GM18517 (cell line): ENCODE results near the gene ECHDC3.

Source experiments
- ATAC-seq: cut with Tn5 transposase; IDR thresholded peaks from one replicate; pipeline ENCODE4 v1.9.1; 2021; ENCODE audit warnings: mild to moderate bottlenecking, moderate library complexity; ENCODE audit not compliant: unreplicated experiment

ECHDC3 gene

DNA sequence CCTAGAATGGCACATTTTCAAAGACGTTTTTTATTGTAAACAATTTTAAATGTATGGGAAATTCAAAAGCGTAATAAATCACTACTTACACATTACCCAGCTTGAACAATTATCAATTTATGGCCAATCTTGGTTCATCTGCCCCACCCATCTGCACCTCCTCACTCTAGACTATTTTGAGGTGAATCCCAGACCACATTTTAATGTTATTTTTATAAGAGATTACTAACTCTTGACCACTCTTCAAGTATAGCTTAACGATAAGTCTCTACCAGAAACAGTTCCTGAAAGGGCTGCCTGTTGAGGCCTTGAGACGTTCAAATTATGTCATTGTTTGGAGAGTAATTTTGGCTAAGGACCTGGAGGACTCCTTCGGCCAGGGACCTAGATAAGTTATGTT is 33.2 kb downstream of the ECHDC3 start:
- ATAC-seq = no peak

DNA sequence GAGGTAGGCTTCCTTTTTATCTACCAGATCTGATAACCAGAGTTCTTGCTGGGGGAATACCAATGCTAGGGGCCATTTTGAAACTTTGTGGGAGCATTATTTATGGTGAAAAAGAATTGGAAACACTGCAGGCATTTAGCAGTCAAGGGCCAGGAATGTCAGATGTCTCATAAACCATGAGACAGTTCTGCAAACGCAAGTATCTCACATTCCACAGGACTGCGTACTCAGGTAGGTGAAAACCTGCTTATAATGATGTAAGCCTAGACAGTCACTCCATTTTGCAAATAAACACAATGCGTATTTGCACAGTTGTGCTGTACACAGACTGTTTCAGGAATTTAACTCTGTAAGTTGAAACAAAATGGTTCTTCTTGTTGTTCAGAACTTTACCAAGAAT is 33.9 kb downstream of the ECHDC3 start:
- ATAC-seq = no peak

DNA sequence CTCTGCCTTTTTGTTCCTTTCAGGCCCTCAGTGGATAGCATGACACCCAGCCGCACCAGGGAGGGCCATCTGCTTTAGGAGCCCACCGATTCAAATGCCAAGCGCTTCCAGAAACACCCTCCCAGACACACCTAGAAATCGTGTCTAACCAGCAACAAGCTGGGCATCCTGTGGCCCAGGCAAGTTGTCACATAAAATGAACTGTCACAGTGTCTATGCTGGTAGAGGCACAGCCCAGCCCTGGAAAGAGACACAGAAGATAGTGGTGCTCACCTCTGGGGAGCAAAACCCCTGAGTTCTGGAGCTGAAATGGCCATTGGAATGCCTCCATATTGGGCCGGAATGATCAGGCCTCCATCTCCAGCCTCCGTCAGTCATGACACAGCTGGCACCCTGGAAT is 38.9 kb downstream of the ECHDC3 start:
- ATAC-seq = no peak

DNA sequence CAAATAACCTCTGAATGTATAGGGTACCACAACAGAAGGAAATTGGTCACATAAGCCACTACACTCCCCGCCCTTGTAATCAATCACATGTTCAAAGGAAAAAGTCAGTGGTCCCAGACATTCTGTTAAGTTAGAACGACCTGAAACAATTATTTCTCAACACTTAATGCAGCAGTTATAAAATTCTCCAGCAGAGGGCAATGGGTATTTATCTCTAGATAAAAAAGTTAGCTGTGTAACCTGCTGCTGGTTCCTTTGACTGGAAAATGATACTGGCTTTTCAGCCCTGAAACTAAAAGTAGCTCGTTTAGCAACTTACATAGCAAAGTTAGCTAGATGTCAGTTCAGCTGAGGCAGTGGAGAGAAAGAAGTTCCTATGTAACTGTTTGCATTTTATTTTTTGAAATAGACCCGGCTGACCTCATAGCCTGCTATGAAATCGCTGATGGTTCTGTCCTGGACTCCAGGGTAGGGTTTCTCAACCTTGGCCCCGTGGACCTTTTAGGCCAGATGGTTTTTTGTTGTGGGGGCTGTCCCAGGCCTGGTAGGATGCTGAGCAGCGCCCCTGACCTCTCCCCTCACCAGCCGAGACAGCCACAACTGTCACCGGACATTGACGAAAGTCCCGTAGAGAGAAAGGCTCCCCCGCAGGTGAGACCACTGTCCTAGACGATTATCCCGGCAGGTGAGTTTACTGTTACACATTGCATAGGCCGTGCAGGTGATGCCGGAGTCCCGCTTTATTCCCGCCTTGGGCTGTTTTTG is 40.8 kb downstream of the ECHDC3 start:
- peak; percentile 75 for ATAC-seq

DNA sequence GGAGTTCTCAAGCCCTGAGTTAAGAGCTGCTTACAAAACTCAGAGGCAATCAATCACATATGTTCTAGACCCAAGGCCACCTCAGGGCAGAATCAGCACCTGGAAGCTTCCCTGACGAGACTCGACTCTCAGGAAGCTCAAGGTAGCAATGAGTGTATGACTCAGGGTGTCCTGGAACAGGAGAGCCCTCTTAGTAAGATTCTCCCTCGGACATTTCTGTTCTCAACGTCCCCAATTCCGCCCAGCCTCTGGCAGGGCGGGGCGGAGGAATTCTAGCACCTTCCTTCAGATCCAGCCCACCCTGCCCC is 41.3 kb downstream of the ECHDC3 start:
- no peak for ATAC-seq

DNA sequence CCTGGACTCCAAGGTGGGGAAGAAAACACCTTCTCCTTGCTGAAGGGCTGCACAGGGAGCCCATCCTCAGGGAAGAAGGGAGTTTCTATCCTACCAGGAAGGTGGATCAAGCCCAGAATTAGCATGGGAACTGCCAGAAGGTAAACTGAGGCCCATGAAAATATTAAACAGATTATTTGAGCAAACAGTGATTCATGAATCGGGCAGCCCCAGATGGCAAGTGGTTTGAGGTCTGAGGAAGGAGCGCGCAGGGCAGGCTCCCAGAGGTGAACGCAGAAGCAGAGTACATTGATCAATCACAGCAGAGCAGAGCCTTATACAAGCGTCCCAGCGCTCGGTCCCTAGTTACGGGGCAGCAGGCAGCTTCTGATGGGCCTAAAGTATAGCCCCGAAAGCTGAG is 45.2 kb downstream of the ECHDC3 start:
- no peak for ATAC-seq

DNA sequence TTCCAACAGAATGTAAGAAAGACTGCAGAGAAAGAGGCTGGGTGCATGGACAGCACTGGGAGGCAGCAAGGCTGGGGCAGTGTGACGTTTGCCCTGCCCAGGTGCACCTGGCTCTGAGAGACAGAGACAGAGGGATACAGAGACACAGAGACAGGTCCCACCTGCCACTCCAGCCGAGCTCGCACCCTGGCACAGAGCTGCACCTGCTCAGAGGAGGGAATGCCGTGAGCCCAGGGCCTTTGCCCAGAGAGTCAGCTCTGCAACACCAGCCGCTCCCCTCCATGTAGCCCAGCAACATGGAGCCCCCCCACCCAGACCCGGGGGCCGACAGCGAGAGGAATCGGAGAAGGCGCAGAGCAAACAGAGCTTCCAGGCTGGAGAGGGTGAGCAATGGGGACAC is 45.7 kb downstream of the ECHDC3 start:
- ATAC-seq = no peak

DNA sequence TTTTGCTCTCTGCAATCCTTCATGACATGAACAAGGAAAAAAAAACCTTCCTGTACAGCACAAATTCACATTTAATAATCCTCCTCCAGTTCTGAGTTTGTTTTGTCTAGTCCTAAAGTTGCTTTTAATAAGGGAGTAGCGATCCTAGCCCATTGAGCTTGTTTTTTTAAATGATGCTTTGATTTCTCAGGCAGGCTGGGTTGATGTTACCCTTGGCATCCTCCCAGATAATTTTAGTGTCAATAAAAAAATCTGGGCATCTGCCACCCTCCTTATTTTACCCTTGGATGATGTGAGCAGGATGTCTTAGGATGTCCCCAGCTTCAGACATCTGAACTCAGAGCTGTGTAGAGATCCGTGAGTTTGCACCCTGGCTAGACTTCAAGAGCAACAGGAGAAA is 47.1 kb downstream of the ECHDC3 start:
- no peak for ATAC-seq

DNA sequence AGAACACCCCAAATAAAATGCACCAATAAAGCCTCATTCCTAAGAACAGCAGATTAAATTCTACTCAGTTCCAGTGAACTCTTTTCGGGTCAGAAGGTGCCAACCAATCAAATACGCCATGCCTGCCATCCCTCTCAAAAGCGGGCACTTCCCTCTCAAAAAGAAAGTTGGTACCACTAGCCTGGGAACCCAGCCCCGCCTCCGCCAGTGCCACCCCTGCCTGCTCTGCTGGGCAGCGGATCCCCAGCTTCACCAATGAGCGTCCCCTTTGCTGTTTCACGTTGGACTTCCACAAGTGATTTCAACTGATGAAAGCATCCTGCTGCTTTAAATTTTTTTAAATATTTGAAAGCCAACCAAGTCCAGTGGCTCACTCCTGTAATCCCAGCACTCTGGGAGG is 47.8 kb downstream of the ECHDC3 start:
- ATAC-seq = no peak

DNA sequence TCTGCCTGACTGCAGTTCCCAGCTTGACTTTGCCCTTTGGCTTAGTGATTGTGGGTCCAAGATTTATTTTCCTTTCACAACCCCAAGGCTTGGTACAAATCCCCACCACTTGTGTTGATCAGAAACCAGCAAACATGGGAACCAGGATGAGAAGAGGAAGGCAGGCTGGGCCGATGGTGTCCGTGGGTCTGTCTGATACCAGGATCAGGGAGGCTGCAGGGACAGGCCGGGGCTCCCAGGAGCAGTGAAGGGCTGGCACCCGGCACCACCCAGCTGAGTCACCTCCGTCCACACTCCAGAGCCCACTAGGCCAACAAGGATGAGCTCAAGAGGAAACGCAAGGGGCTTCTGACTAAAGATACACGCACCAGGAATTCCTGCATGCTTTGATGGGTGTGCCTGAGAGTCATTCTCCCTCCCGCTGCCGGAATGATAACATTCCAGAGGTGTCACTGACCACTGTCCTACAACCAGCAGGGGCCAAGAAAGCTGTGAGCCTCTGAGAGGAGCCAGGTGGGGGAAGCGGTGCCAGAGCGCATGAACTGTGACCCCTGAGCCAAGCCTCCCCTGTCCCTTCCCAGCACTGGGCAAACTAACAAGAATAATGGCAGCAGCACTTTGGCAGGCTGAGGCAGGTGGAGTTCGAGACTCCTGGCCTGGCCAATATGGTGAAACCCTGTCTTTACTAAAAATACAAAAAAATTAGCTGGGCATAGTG is 51.7 kb downstream of the ECHDC3 start:
- ATAC-seq = no peak

DNA sequence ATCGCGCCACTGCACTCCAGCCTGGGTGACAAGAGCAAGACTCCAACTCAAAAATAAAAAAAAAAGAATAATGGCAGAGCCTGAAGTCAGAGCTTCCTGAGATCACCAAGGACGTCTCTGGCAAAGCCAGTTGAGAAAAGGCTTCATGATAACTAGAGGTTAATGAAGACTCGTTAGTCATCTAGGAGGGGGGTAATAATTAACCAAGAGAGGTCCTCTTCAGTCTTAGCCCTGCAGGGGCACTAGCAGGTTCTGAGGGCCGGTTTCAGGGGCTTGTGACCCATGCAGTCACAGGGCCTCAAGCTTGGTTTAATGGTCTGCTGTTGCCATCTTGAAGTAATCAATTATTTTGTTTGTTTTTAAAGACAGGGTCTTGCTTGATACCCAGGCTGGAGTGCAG is 52.4 kb downstream of the ECHDC3 start:
- ATAC-seq = no peak

DNA sequence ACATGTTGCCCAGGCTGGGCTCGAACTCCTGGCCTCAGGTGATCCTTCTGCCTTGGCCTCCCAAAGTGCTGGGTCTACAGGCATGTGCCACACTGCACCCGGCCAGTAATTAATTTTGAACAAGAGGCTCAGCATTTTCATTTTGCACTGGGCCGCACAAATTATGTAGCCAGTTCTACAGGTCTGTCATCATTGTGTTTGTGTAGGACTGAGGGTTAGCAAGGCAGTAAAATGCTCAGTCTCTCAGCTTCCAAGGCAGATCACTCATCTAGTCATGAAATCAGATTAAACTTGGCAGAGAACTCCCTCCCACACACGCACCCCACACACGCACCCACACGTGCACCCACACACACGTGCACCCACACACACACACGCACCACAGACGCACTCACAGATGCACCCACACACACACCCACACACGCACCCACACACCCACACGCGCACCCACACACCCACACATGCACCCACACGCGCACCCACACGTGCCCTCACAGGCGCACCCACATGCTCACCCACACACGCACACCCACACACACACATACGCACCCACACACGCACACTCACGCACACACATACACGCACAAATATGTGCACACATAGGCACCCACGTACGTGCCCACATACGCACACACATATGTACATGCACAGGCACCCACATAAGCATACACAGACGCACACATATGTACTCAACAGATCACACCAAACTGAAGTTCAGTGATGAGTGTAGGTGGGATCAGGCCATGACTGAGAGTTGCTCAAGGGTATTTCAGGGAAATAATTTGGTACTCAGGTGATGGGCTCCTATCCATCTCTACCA is 53.1 kb downstream of the ECHDC3 start:
- ATAC-seq = no peak

DNA sequence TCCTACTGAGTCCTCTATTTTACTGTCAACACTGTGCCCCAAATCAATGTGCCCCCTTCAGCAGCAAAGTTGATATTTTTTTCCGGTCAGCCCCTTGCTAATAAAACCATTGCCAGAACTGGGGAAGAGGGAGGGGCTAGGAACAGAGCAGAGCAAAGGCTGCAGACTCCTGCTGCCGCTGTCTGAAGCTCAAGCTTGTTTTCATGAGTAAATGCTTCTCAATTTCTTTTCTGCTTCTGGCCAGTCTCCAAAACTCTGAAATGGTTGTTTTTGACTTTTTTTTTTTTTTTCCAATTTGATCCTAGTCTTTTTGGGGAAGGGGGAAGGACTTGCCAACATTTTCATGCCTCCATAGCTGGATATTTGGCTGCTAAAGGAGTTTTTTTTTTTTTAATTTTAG is 54.3 kb downstream of the ECHDC3 start:
- ATAC-seq = no peak

DNA sequence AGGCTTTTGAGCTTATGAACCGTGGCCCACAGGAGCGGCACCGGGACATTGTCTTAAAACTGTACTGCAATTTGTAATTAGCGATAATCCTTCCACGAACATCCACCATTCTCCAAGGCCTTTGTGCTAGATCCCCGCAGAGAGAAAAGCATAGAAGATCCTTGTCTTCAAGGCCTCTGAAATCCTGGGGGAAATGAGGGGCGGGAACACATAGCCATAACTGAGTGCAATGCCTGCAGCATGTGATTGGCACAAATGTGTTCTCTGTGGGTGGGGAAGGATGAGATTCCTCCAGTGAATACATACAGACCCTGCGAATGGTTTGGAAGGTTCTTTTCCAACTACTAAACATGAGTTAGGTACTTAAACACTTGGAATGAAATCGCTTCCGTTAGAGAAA is 55.1 kb downstream of the ECHDC3 start:
- ATAC-seq = no peak

DNA sequence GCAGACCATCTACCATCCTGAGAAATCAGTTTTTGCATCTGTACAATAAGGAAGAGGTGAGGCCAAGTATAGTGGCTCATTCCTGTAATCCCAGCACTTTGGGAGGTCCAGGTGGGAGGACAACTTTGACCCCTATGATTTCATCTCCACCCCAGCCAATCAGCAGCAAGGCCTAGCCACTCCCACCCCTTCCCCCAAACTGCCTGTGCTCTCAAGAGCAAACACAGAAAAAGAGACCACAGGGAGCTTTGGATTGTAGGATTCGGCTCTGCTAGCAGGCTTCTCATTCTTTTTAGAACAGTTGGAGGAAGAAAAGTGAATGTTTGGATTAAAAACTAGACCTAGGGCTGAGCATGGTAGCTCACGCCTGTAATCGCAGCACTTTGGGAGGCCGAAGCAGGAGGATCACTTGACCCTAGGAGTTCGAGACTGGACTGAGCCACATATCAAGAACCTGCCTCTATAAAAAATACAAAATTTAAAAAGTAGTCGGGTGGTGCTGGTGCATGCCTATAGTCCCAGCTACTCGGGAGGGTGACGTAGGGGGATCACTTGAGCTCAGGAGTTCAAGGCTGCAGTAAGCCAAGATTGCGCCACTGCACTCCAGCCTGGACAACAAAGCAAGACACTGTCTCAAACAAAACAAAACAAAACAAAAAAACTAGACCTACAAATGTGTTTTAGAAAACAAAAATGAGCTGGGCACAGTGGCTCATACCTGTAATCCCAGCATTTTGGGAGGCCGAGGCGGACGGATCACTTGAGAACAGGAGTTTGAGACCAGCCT is 55.9 kb downstream of the ECHDC3 start:
- ATAC-seq = no peak

DNA sequence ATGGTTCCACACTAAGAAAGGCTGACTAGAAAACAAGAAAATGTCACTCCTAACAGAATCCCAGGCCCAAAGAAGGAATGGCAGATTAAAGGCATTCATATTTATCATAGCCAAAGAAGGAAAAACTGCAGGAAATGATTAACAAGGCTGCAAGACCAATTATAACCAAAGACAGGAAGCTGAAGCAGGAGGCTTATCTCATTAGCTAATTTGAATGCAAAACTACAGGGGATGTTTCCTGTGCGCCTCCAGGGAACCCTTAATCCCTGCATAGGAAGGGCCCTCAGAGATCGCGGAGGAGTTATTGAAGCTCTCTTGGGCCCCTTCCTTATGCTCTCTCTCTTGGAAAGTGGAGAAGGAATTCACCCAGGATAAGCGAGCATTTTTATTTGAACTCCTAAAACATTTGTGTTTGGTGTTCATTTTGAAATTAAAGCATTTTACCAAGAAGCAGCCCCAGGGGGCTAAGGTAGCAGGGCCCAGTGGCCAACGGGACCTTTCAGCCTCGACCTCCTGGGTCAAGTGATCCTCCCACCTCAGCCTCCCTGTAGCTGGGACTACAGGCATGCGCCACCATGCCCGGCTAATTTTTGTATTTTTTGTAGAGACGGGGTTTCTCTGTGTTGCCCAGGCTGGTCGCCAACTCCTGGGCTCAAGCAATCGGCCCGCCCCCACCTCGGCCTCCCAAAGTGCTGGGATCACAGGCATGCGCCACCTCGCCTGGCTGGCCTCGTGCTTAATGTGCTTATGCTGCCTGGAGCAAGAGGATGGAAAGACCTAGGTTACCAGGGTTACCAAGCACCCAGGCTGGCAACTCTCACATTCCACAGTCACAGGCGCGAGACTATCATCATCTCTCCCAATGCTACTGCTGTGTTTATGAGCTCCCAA is 56.9 kb downstream of the ECHDC3 start:
- ATAC-seq = no peak

DNA sequence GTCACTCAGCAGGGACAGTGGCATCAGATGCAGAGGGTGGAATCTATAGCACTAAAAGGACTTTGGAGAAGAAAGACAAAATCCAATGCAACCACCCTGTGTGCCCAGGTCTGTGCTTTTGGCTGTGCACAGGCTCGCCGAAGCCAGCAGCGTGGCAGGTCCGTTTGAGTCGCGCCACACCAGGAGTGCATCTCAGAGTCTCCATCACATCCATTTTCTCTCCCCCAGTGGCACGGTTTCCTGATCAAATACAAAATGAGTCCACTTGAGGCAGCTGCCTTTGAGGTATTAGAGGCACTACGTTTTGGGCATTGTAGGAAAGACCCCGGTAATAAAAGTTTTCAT is 57.5 kb downstream of the ECHDC3 start:
- ATAC-seq = no peak

DNA sequence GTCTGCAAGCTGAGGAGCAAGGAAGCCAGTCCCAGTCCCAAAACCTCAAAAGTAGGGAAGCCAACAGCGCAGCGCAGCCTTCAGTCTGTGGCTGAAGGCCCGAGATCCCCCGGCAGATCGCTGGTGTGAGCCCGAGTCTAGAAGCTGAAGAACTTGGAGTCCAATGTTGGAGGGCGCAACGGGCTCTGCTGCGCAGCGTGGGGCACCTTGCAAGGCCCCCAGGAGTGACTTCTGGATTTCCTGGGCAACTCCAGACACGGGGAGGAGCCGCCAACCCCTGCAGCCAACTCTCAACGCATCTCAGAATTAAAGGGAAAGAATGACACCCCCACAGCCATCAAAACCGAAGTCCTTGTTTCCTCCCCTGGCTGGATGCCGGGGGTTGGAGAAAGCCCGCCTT is 62.2 kb downstream of the ECHDC3 start:
- no peak for ATAC-seq

DNA sequence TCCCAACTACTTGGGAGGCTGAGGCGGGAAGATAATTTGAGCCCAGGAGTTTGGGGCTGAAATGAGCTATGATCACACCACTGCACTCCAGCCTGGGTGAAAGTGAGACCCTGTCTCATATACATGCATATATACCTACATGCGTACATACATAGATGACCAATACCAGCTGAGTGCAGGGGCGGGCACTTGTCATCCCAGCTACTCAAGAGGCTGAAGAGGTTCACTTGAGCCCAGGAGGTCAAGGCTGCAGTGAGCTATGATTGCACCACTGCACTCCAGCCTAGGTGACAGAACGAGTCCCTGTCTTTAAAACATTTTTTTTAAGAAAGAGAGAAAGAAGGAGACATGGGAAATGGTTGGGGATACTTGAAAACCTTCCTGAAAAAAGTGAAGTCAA is 63.6 kb downstream of the ECHDC3 start:
- ATAC-seq = no peak

DNA sequence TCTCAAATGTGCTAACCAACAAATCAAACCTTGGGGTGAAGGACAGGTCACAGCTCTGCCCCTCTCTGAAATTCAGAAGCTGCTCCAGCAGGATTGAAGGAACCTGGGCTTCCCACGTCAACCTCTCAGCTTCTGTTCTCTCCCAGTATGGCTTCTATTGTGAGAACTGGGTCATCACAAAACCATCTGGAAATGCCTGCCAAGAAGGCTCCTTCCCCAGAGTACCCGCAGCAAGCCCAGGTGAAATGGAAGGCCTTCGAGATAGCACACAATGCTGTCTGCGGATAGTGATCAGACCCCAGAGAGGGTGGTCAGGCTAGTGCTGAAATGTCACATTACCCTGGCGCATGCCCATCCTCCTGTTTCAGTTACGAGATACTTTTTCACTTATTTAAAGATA is 64.5 kb downstream of the ECHDC3 start:
- no peak for ATAC-seq
